ENCODE data around the gene TLN1.

TLN1 gene

DNA sequence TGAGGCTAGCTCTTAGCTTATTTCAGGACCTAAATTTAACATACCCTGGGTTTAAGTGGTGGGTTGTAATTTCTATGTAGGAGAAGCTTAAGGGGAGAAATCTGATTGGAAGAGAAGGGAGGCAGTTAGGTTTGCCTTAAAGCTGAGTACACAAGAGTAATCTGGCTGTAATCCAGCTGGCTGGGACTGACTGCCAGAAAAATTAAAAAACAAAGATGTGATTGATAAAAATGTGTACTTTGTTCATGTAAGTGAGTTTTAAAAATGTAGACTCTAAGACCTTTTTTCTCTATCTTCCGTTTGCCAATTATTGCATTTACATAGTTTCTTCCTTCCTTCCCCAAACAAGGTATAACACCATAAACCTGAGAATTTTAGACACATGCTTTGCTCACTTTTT lies 39.5 kb upstream of the TLN1 start:
- H3K4me3 ChIP-seq (replicated peaks; ENCODE audit: low read depth, low read length) = no peak overlapping the region
- DNase-seq (ENCODE audit: extremely low read depth, low read depth) = no peak
- TF ChIP-seq CTCF (IDR thresholded peaks at IDR 0.05; ENCODE audit: low read depth, low read length, missing control alignments) = no peak

DNA sequence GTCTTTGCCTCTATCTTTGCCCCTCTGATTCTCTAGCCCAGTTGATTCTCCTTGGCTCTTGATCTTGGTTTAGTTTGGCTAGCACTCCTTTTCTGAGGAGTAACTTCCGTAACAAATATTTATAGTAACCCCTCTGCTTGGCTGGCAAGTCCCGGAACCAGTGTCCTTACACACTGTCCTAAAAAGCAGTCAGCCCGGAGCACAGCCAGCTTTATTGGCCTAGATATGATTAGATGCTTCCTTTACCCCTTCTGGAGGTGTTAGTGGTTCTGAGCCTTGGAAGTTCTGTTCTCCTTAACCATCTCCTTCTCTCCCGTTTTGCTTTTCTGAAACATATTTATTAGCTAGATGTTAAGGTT lies 39.1 kb upstream of the TLN1 start:
- no peak for TF ChIP-seq CTCF (IDR thresholded peaks at IDR 0.05; ENCODE audit: low read depth, low read length, missing control alignments)
- no peak overlapping the region for H3K4me3 ChIP-seq (replicated peaks; ENCODE audit: low read depth, low read length)
- no peak for DNase-seq (ENCODE audit: extremely low read depth, low read depth)

DNA sequence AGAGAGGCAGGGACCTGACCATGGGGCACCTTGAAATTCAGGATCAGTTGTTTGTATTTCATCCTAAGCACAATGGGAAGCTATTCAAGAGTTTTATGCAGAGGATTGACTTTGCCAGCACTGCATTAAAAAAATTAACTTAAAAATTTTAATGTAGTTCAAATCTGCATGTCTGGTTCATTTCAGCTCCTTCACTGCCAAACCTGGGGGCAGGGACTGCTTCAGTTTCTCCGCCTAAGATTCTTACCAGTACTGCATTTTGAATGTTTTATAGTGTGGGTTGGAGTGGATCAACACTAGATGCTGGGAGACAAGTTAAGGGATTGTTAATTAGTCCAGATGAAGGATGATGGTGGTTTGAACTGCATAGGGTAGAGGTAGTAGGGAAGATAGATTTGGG lies 37.8 kb upstream of the TLN1 start:
- H3K4me3 ChIP-seq (replicated peaks; ENCODE audit: low read depth, low read length) = no peak overlapping the region
- no peak for DNase-seq (ENCODE audit: extremely low read depth, low read depth)
- no peak for TF ChIP-seq CTCF (IDR thresholded peaks at IDR 0.05; ENCODE audit: low read depth, low read length, missing control alignments)

GRCh38 chr9:35767458-35767857 lies 35.5 kb upstream of the TLN1 start:
- no peak overlapping the region for H3K4me3 ChIP-seq (replicated peaks; ENCODE audit: low read depth, low read length)
- no peak for DNase-seq (ENCODE audit: extremely low read depth, low read depth)

DNA sequence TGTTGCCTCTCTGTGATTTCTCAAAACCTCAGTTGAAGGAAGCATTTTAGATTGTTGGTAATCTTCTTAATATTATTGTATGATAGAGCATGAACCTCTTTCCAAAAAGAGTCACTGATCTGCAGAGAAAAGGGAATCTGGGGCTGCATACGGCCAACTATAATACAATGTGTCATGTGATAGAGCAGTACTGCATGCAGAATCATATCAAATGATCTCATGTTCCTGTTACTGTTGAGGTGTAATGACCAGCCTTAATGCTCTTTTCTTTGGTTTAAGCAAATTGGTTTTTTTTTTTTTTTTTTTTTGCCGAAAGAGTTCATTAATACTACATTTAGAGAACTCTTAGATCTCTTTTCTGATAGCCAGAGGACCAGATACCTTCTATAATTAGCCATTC lies 35.0 kb upstream of the TLN1 start:
- H3K4me3 ChIP-seq (replicated peaks; ENCODE audit: low read depth, low read length) = no peak overlapping the region
- TF ChIP-seq CTCF (IDR thresholded peaks at IDR 0.05; ENCODE audit: low read depth, low read length, missing control alignments) = no peak
- DNase-seq (ENCODE audit: extremely low read depth, low read depth) = no peak

More at GRCh38 chr9:35767458-35767857, 35.5 kb upstream of the TLN1 start:
- no peak for TF ChIP-seq CTCF (IDR thresholded peaks at IDR 0.05; ENCODE audit: low read depth, low read length, missing control alignments)

GRCh38 chr9:35763803-35764202 lies 31.8 kb upstream of the TLN1 start:
- TF ChIP-seq CTCF (IDR thresholded peaks at IDR 0.05; ENCODE audit: low read depth, low read length, missing control alignments) = no peak
- no peak overlapping the region for H3K4me3 ChIP-seq (replicated peaks; ENCODE audit: low read depth, low read length)
- no peak for DNase-seq (ENCODE audit: extremely low read depth, low read depth)

GRCh38 chr9:35763181-35763580 lies 31.2 kb upstream of the TLN1 start:
- H3K4me3 ChIP-seq (replicated peaks; ENCODE audit: low read depth, low read length) = no peak overlapping the region
- no peak for TF ChIP-seq CTCF (IDR thresholded peaks at IDR 0.05; ENCODE audit: low read depth, low read length, missing control alignments)
- no peak for DNase-seq (ENCODE audit: extremely low read depth, low read depth)
